OCI-LY7 (cell line): ENCODE measurements around the gene H6PD.

ENCODE experiments used
- EZH2phosphoT487 ChIP-seq: fragments of 200-600 bp; sonication (generic); IDR thresholded peaks from 2 replicates; pipeline ENCODE4 v1.6.1; 2018; ENCODE audit warnings: low read depth, borderline replicate concordance, mild to moderate bottlenecking, mixed run types, antibody characterized with exemption, low read length, moderate library complexity, mixed read lengths
- TF ChIP-seq, protein P1 (sequence below): fragments of 200-600 bp; sonication (generic); conservative IDR thresholded peaks from 2 replicates; pipeline ENCODE4 v1.5.1; 2014; ENCODE audit warnings: mild to moderate bottlenecking, antibody characterized with exemption, low read length, moderate library complexity, mixed read lengths

DNA sequence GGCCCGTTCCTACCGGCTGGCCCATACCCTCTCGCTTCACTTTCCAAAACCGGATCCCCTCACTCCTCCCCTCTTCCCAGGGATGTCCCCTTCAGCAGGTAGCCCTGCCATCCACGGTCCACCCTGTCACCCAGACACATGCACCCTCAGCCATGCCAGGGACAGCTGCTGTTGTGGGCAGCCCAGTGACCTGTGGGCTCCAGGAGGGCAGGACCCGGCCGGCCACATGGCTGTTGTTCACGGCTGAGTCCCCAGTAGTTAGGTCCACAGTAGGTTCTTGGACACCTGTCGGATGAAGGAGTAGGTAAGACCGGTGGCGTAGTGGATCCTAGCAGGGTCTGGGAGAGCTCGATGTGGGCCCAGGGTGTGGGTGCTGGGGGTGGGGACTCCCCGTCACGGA is 70.6 kb downstream of the H6PD start:
- TF ChIP-seq, protein P1, sequence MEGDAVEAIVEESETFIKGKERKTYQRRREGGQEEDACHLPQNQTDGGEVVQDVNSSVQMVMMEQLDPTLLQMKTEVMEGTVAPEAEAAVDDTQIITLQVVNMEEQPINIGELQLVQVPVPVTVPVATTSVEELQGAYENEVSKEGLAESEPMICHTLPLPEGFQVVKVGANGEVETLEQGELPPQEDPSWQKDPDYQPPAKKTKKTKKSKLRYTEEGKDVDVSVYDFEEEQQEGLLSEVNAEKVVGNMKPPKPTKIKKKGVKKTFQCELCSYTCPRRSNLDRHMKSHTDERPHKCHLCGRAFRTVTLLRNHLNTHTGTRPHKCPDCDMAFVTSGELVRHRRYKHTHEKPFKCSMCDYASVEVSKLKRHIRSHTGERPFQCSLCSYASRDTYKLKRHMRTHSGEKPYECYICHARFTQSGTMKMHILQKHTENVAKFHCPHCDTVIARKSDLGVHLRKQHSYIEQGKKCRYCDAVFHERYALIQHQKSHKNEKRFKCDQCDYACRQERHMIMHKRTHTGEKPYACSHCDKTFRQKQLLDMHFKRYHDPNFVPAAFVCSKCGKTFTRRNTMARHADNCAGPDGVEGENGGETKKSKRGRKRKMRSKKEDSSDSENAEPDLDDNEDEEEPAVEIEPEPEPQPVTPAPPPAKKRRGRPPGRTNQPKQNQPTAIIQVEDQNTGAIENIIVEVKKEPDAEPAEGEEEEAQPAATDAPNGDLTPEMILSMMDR, result no peak
- TF ChIP-seq EZH2phosphoT487, result no peak
